GM18867 (cell line): ENCODE results near the gene MICAL2.

Experiments used
- ATAC-seq: cut with Tn5 transposase; IDR thresholded peaks from one replicate; pipeline ENCODE4 v1.9.1; 2021; ENCODE audit warnings: mild to moderate bottlenecking, moderate library complexity; ENCODE audit not compliant: unreplicated experiment

MICAL2 gene

GRCh38 chr11:12077535-12078280 lies 32.7 kb upstream of the MICAL2 start:
- ATAC-seq, result no peak

GRCh38 chr11:12079726-12080556 lies 30.4 kb upstream of the MICAL2 start:
- ATAC-seq, result no peak

- ATAC-seq, result no peak
These were observed 27.0 kb upstream of the MICAL2 start for GRCh38 chr11:12083380-12083779.

GRCh38 chr11:12084256-12084655 lies 26.1 kb upstream of the MICAL2 start:
- no peak for ATAC-seq

- no peak for ATAC-seq
These were observed 24.8 kb upstream of the MICAL2 start for GRCh38 chr11:12085371-12086251.

- ATAC-seq, result no peak
These were observed 23.9 kb upstream of the MICAL2 start for GRCh38 chr11:12086271-12087074.

GRCh38 chr11:12087075-12088004 lies 23.1 kb upstream of the MICAL2 start:
- peak; percentile 96 for ATAC-seq

GRCh38 chr11:12088047-12088481 lies 22.3 kb upstream of the MICAL2 start:
- ATAC-seq, result no peak

- no peak for ATAC-seq
These were observed 21.9 kb upstream of the MICAL2 start for GRCh38 chr11:12088531-12088930.

- no peak for ATAC-seq
These were observed 21.3 kb upstream of the MICAL2 start for GRCh38 chr11:12089041-12089440.

GRCh38 chr11:12089473-12089872 lies 20.9 kb upstream of the MICAL2 start:
- ATAC-seq, result no peak

GRCh38 chr11:12090061-12090591 lies 20.3 kb upstream of the MICAL2 start:
- no peak for ATAC-seq

- no peak for ATAC-seq
These were observed 19.6 kb upstream of the MICAL2 start for GRCh38 chr11:12090761-12091258.

GRCh38 chr11:12091956-12092558 lies 18.3 kb upstream of the MICAL2 start:
- no peak for ATAC-seq

GRCh38 chr11:12092714-12093113 lies 17.7 kb upstream of the MICAL2 start:
- ATAC-seq, result no peak

- no peak for ATAC-seq
These were observed 15.3 kb upstream of the MICAL2 start for GRCh38 chr11:12094872-12095800.

- no peak for ATAC-seq
These were observed 13.2 kb upstream of the MICAL2 start for GRCh38 chr11:12097219-12097618.
